Gastrocnemius medialis (tissue), 4 donors: Measurements from ENCODE around the gene CXCL17. TPM values are rescaled to one million over a fixed set of nuclear protein-coding genes. Genes with fewer than 3 reads are reported as not detected.

Experiments used
- ATAC-seq, 2 donors: fragments of 150-250 bp; one replicate each; pipeline ENCODE4 v1.9.1; 2016
- DNase-seq, 2 donors: peaks; one replicate each; pipeline ENCODE4 v3.0.0-alpha.2; 2019
- H3K27ac ChIP-seq, 4 donors: fragments of 200-600 bp; sonication (generic); 1 replicate in 1 of 4; 2 replicates in 3 of 4; pipeline ENCODE4 v1.5.1; 2016 to 2018; ENCODE audit warnings: mild to moderate bottlenecking in 2 of 4, moderate library complexity in 1 of 4
- H3K27me3 ChIP-seq, 3 donors: fragments of 200-600 bp; sonication (generic) in 2 of 3; 1 replicate in 1 of 3; 2 replicates in 2 of 3; pipeline versions ENCODE4 v1.5.1 to v1.6.0; 2016 to 2019; ENCODE audit warnings: mild to moderate bottlenecking in 1 of 3, moderate library complexity in 1 of 3
- H3K36me3 ChIP-seq, 2 donors: fragments of 200-600 bp; sonication (generic) in 1 of 2; one replicate each; pipeline ENCODE4 v1.5.1; 2017 to 2018
- H3K4me1 ChIP-seq, 2 donors: fragments of 200-600 bp; sonication (generic) in 1 of 2; one replicate each; pipeline ENCODE4 v1.5.1; 2016 to 2017; ENCODE audit warnings: mild to moderate bottlenecking in 2 of 2
- H3K4me3 ChIP-seq, 4 donors: fragments of 200-600 bp; sonication (generic) in 3 of 4; 1 replicate in 1 of 4; 2 replicates in 3 of 4; pipeline ENCODE4 v1.5.1; 2016 to 2019; ENCODE audit warnings: mild to moderate bottlenecking in 2 of 4
- H3K9me3 ChIP-seq, 3 donors: fragments of 200-600 bp; sonication (generic) in 2 of 3; 1 replicate in 1 of 3; 2 replicates in 2 of 3; pipeline ENCODE4 v1.5.1; 2016 to 2019
- CTCF ChIP-seq, 5 experiments: fragments of 450-650 bp in 3 of 5; fragments of 200-600 bp in 2 of 5; sonication (generic) in 2 of 5; IDR thresholded peaks in 4 of 5; conservative IDR thresholded peaks in 1 of 5; 1 replicate in 4 of 5; 2 replicates in 1 of 5; pipeline ENCODE4 v1.5.1; 2016 to 2019; ENCODE audit warnings: antibody characterized with exemption in 5 of 5, mild to moderate bottlenecking in 3 of 5, moderate library complexity in 3 of 5
- POLR2A ChIP-seq, 2 donors: fragments of 450-650 bp; IDR thresholded peaks; one replicate each; pipeline ENCODE4 v1.6.1; 2017; ENCODE audit warnings: antibody characterized with exemption in 2 of 2, mild to moderate bottlenecking in 2 of 2, moderate library complexity in 2 of 2
- in situ Hi-C, 4 donors: fragments of 200-750 bp; cut with MboI; loops; one replicate each; pipeline versions ENCODE4 v1.15.0 to v1.8.0; 2017; ENCODE audit warnings: low sequenced_read_pairs in 4 of 4
- intact Hi-C: fragments of 100-400 bp; cut with DNase I; formaldehyde crosslinking; loops from one replicate; pipeline ENCODE4 v1.15.1; 2023; ENCODE audit warnings: low total_unique reads
- total RNA-seq, 4 donors: library from RNA; depleted of rRNA; stranded (reverse); fragments of >200 nt; gene quantifications; one replicate each; pipeline versions ENCODE4 v1.1.0 to v1.2.3, GENCODE V29; 2016

Gene CXCL17
- total RNA-seq, 4 donors from 2014 or later: not detected

GRCh38 chr19:42386974-42387707 is 55.6 kb downstream of the CXCL17 start:
- Histone ChIP-seq H3K4me3 (peak overlapping the region; percentile 43 to 57 (median 46)), H3K36me3 (no peaks in the 10 kb centered on the region), H3K27ac (peak overlapping the region in 2 of 4 donors; percentile 27 to 39), H3K4me1 (peaks cover 0 to 7% of the 10 kb centered on the region in 2 donors), H3K27me3 (peaks cover 10 to 38% (median 33%) of the 10 kb centered on the region in 3 donors), H3K9me3 (no peaks in the 10 kb centered on the region)
- TF ChIP-seq POLR2A (IDR thresholded peaks at IDR 0.05) (no peak), CTCF (IDR thresholded peaks at IDR 0.05 in 4 of 5, conservative IDR thresholded peaks at IDR 0.05 in 1 of 5) (peak in 3 of 5 experiments; percentile 36 to 50 (median 47))
- in situ Hi-C loops: no loop called here
- ATAC-seq (peak; percentile 41 to 62), DNase-seq (no peak)
- intact Hi-C loops: loop anchor here (5.0 kb wide), 1 partner anchor 45 kb away; no protein-coding TSS in a partner anchor

GRCh38 chr19:42380155-42380554 is 62.6 kb downstream of the CXCL17 start:
- intact Hi-C loops (no loop called here), in situ Hi-C loops (no loop called here)
- H3K4me1 ChIP-seq: no peaks in the 10 kb centered on the region
- DNase-seq (no peak), ATAC-seq (no peak)
- no peak overlapping the region for H3K27ac ChIP-seq
- no peak overlapping the region for H3K4me3 ChIP-seq
- H3K27me3 ChIP-seq: peaks cover 3 to 10% (median 4%) of the 10 kb centered on the region in 3 donors
- no peaks in the 10 kb centered on the region for H3K9me3 ChIP-seq
- TF ChIP-seq CTCF (IDR thresholded peaks at IDR 0.05 in 4 of 5, conservative IDR thresholded peaks at IDR 0.05 in 1 of 5): no peak
- TF ChIP-seq POLR2A (IDR thresholded peaks at IDR 0.05): no peak
- H3K36me3 ChIP-seq: no peaks in the 10 kb centered on the region

Other genes starting within 250 kb of the CXCL17 start
- gene DEDD2, start 225.3 kb downstream of the CXCL17 start, total RNA-seq: 10 to 100 TPM; 22.5 to 33.6 (median 29.2) TPM
- gene ZNF526, start 222.6 kb downstream of the CXCL17 start, total RNA-seq: 1 to 10 TPM; 3.3 to 5.8 (median 4.9) TPM
- gene GSK3A, start 200.3 kb downstream of the CXCL17 start, total RNA-seq: 10 to 100 TPM; 24.2 to 48.0 (median 40.1) TPM
- 10 to 100 TPM; 14.0 to 26.7 (median 14.8) TPM for gene ERF, start 187.8 kb downstream of the CXCL17 start, total RNA-seq
- 10 to 100 TPM; 15.2 to 52.2 (median 41.5) TPM for gene CIC, start 173.7 kb downstream of the CXCL17 start, total RNA-seq
- gene PRR19, start 140.8 kb downstream of the CXCL17 start, total RNA-seq: not detected
- gene PAFAH1B3, start 140.3 kb downstream of the CXCL17 start, total RNA-seq: 10 to 100 TPM in 1 of 4 donors, 1 to 10 TPM in 3; 1.7 to 30.7 (median 5.1) TPM
- under 1 TPM in 1 of 4 donors, not detected in 3; 0.87 TPM for gene TMEM145, start 129.6 kb downstream of the CXCL17 start, total RNA-seq
- gene MEGF8, start 117.3 kb downstream of the CXCL17 start, total RNA-seq: 10 to 100 TPM in 3 of 4 donors, 1 to 10 TPM in 1; 7.3 to 12.3 (median 10.3) TPM
- gene CNFN, start 52.6 kb downstream of the CXCL17 start, total RNA-seq: not detected
- gene LIPE, start 15.6 kb downstream of the CXCL17 start, total RNA-seq: 10 to 100 TPM in 3 of 4 donors, 1 to 10 TPM in 1; 6.9 to 44.5 (median 13.7) TPM
- 1 to 10 TPM in 1 of 4 donors, under 1 TPM in 3; 0.36 to 2.0 (median 0.53) TPM for gene CEACAM1, start 85.5 kb upstream of the CXCL17 start, total RNA-seq
- gene CEACAM8, start 152.0 kb upstream of the CXCL17 start, total RNA-seq: not detected